SIG-M5 treated with dmso at 0.1 percent for 504 hours (cell line): ENCODE results near the gene RAB35.
A peak's percentile ranks its signal among the peaks of the same experiment; 100 is the strongest.
"Not testable (repeated sequence)": the region's sequence is repeated elsewhere in the genome, so short reads cannot be mapped to it uniquely, and the experiment has no call there.

Experiments used
- DNase-seq: peaks from one replicate; lab custom pipeline; 2025; ENCODE audit not compliant: unreplicated experiment; lab: John Stamatoyannopoulos, UW

Gene RAB35

GRCh38 chr12:120062976-120063579 lies 53.5 kb downstream of the RAB35 start:
- no peak for DNase-seq

DNA sequence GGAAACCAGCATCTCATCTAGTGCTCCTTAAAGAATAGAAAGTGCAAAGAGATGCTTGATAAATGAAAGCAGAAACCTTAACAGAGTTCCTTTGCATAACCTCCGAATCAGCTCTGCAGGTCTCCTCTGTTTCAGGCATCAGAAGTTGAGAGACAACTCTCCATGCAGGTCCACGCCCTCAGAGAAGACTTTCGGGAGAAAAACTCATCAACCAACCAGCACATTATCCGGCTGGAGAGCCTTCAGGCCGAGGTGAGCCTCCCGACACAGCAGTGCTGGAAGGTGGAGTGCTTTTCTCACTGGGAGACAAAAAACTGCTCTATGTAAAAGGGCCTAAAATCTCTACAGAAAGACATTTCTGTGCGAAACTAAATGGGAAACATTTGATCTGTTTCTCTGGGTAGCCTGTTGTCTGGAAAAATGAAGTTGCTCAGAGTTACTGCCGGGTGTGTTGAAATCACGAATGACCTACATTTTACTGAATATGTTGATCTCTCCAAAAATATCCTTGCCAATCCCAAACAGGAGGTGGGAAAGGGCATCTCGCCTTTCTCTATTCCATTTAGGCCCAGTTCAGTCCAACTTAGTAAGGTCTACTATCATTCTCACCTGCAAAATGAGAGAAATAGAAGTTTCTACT lies 54.9 kb downstream of the RAB35 start:
- no peak for DNase-seq

GRCh38 chr12:120060717-120061116 lies 55.8 kb downstream of the RAB35 start:
- no peak for DNase-seq

DNA sequence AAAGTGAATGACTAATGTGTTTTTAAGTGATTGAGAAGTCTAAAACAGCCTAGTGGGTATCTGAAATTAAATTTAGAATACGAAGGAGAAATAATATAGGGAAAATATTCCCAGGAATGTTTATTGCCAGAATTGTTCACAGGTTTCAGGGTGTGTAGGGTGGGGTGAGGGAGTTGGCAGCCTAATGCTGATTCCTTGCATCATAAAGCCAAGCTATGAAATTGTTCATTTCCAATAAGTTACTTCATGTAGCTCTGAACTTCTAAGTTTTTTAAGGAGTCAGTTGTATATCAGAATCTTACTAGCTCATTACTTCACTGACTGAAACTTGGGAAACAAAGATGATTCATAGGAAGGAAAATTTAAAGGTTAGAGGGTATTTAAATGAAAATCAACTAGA lies 56.4 kb downstream of the RAB35 start:
- DNase-seq, result no peak

GRCh38 chr12:120056739-120057138 lies 59.8 kb downstream of the RAB35 start:
- DNase-seq, result no peak

GRCh38 chr12:120055231-120056000 lies 61.1 kb downstream of the RAB35 start:
- peak; percentile 27 for DNase-seq

DNA sequence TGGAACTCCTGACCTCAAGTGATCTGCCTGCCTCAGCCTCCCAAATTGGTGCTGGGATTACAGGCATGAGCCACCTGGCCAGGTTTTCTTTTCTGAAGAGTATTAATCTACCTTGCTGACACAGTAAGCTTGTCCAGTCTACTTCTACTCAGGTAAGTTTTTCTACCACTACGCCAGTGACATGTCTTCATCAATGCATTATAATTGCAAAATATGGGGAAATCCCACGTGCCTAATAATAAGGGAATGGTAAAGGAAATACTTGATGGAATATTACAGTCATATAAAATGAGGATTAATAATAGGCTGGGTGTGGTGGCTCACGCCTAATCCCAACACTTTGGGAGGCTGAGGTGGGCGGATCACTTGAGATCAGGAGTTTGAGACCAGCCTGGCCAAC lies 62.3 kb downstream of the RAB35 start:
- DNase-seq, result no peak

- no peak for DNase-seq
Measured at GRCh38 chr12:120051535-120051934, 65.0 kb downstream of the RAB35 start.

DNA sequence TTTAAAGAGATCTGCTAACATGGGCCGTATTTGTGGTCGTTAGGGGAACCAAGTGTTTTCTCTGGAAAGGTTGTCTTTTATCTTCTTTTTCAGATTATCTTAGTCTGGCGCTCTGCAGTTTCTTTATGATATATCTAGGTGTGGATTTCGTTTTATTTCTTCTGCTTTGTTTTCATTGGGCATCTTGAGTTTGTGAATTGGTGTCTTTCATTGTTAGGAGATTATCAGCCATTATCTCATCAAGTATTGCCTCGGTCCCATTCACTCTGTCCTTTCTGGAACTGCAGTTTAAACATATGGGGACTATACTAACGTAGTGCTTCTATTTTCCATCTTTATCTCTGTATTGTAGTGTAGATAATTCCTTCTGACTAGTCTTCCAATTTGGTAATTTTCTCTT lies 67.1 kb downstream of the RAB35 start:
- no peak for DNase-seq

- DNase-seq, result no peak
Measured at GRCh38 chr12:120048263-120048662, 68.3 kb downstream of the RAB35 start.

DNA sequence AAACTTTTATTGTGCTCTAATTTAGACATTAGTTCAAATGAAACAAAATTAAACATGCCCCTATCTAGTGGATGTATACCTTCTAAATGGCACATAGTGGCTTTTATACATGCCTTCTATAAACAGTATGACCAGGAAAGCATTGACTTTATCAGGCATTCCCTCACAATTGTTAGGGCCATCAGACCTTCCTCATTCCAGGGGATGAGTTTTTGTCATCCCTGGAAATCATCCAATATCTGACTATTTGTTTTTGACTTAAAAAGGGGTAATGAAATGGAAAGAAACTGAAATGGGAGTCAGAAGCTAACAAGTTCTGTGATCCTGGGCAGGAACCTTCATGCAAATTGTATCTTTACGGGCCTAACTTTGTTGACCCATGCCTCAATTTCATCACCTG lies 69.5 kb downstream of the RAB35 start:
- no peak for DNase-seq

- not testable (repeated sequence) for DNase-seq
Measured at GRCh38 chr12:120045367-120045766, 71.2 kb downstream of the RAB35 start.
